Endothelial cell of umbilical vein (primary cell): ENCODE data around the gene YDJC.
"Not testable (repeated sequence)": the region's sequence is repeated elsewhere in the genome, so short reads cannot be mapped to it uniquely, and the experiment has no call there.

Experiments used
- CTCF ChIP-seq, 2 donors: IDR thresholded peaks; 1 replicate in 1 of 2; 2 replicates in 1 of 2; pipeline ENCODE4 v1.5.1; 2011; ENCODE audit warnings: low read length in 2 of 2, mild to moderate bottlenecking in 2 of 2, moderate library complexity in 2 of 2, control low read depth in 1 of 2, inconsistent platforms in 1 of 2, low read depth in 1 of 2; ENCODE audit not compliant: insufficient read depth in 1 of 2; ENCODE audit errors: extremely low read depth in 1 of 2
- EZH2 ChIP-seq: IDR thresholded peaks from 2 replicates; pipeline ENCODE4 v1.6.1; 2012; ENCODE audit warnings: borderline replicate concordance, low read depth, mild to moderate bottlenecking, moderate library complexity, low read length, inconsistent platforms; ENCODE audit not compliant: severe bottlenecking
- MAX ChIP-seq: IDR thresholded peaks from 2 replicates; pipeline ENCODE4 v1.6.1; 2011; ENCODE audit not compliant: insufficient read depth, insufficient read length
- POLR2A ChIP-seq: IDR thresholded peaks from 2 replicates; pipeline ENCODE4 v1.6.1; 2012; ENCODE audit warnings: low read depth, mild to moderate bottlenecking, control low read depth, low read length

DNA sequence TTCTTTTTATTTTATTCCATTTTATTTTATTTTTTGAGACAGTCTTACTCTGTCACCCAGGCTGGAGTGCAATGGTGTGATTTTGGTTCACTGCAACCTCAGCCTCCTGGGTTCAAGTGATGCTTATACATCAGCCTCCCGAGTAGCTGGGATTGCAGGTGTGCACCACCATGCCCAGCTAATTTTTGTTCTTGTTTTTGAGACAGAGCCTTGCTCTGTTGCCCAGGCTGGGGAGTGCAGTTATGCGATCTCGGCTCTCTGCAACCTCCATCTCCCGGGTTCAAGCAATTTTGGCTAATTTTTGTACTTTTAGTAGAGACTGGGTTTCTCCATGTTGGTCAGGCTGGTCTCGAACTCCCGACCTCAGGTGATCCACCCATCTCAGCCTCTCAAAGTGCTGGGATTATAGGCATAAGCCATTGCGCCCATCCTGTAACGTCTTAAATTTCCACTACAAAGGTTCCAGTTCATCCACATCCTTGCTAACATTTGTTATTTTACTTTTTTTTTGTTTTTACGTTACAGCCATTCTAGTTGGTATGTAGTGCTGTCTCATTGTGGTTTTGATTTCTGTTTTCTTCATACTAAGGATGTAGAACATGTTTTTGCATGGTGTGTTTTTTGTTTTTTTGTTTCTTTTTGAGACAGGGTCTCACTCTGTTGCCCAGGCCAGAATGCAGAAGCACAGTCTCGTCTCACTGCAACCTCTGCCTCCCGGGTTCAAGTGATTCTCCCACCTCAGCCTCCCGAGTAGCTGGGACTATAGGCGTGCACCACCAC is 33.3 kb downstream of the YDJC start:
- TF ChIP-seq POLR2A; CTCF (IDR thresholded peaks at IDR 0.05; ENCODE audit: extremely low read depth in 1 of 2, insufficient read depth in 1 of 2, low read depth in 1 of 2, low read length in 2 of 2); EZH2; MAX: not testable (repeated sequence)
